Type B pancreatic cell (in vitro differentiated cells): ENCODE data around the gene PIGM. TPM values are rescaled to one million over a fixed set of nuclear protein-coding genes. Genes with fewer than 3 reads are reported as not detected.

Source experiments
- DNase-seq: peaks from one replicate; pipeline ENCODE4 v3.0.0; 2021; ENCODE audit warnings: mixed read lengths; ENCODE audit not compliant: unreplicated experiment; ENCODE audit errors: extremely low spot score
- H3K27ac Mint-ChIP-seq: 2 replicates; pipeline ENCODE4 v1.8.0; 2021; ENCODE audit warnings: mild to moderate bottlenecking, mixed read lengths
- H3K27me3 Mint-ChIP-seq: 2 replicates; pipeline ENCODE4 v1.8.0; 2021; ENCODE audit warnings: mixed read lengths
- H3K36me3 Mint-ChIP-seq: 2 replicates; pipeline ENCODE4 v1.8.0; 2021; ENCODE audit warnings: mixed read lengths
- H3K4me1 Mint-ChIP-seq: one replicate; pipeline ENCODE4 v1.8.0; 2021; ENCODE audit warnings: mixed read lengths; ENCODE audit not compliant: unreplicated experiment
- H3K4me3 Mint-ChIP-seq: 2 replicates; pipeline ENCODE4 v1.8.0; 2021; ENCODE audit warnings: mild to moderate bottlenecking, mixed read lengths
- H3K9me3 Mint-ChIP-seq: 2 replicates; pipeline ENCODE4 v1.8.0; 2021; ENCODE audit warnings: mixed read lengths
- total RNA-seq: library from RNA; stranded (reverse); gene quantifications from 2 replicates; pipeline ENCODE4 v1.2.1, GENCODE V29; 2021; ENCODE audit warnings: low replicate concordance
- TF ChIP-seq, protein P1 (sequence below): fragments of 200-600 bp; sonication (generic); conservative IDR thresholded peaks from 2 replicates; pipeline ENCODE4 v1.5.0; 2021; ENCODE audit warnings: antibody characterized with exemption, mild to moderate bottlenecking

The PIGM gene
- total RNA-seq, 1 donor from 2014 or later = 12.0 TPM

DNA sequence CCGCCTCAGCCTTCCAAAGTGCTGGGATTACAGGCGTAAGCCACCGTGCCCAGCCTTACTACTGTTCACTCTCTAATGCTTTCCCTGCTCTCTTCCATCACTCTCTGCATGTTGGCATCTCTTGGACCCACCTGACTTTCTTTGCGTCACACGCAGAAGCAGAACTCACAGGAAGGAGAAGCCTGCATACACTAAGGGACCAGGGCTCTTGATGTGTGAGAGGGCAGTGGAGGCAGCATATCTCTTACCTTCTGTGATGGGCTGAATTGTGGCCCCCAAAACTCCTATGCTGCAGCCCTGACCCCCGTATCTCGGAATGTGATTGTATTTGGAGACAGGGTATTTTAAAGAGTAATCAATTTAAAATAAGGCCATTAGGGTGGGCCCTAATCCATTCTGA is 51.0 kb downstream of the PIGM start:
- H3K4me3 Mint-ChIP-seq = no peak overlapping the region
- no peak for DNase-seq
- peaks cover 31% of the 10 kb centered on the region for H3K27me3 Mint-ChIP-seq
- no peaks in the 10 kb centered on the region for H3K9me3 Mint-ChIP-seq
- no peaks in the 10 kb centered on the region for H3K36me3 Mint-ChIP-seq
- TF ChIP-seq, protein P1, sequence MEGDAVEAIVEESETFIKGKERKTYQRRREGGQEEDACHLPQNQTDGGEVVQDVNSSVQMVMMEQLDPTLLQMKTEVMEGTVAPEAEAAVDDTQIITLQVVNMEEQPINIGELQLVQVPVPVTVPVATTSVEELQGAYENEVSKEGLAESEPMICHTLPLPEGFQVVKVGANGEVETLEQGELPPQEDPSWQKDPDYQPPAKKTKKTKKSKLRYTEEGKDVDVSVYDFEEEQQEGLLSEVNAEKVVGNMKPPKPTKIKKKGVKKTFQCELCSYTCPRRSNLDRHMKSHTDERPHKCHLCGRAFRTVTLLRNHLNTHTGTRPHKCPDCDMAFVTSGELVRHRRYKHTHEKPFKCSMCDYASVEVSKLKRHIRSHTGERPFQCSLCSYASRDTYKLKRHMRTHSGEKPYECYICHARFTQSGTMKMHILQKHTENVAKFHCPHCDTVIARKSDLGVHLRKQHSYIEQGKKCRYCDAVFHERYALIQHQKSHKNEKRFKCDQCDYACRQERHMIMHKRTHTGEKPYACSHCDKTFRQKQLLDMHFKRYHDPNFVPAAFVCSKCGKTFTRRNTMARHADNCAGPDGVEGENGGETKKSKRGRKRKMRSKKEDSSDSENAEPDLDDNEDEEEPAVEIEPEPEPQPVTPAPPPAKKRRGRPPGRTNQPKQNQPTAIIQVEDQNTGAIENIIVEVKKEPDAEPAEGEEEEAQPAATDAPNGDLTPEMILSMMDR = no peak
- no peaks in the 10 kb centered on the region for H3K4me1 Mint-ChIP-seq
- H3K27ac Mint-ChIP-seq = no peak overlapping the region

DNA sequence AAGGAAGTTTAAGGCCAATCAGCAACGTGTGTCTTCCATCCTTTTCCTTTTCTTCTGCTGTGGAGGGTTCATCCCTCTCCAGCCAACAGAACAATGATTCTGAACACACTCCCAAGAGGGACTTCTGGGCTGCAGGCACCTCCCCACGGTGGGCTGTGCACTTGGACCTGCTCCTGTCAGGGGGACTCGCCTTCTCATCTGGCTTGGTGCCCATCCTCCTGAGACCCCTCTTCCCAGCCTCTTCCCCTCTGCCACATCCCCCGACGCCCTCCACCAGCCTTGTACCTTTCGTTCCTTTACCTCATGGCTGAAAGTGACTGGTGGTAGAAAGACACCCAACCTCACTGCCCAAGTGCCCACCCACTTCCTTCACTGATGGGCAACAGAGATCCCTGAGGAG is 51.7 kb downstream of the PIGM start:
- H3K36me3 Mint-ChIP-seq = no peaks in the 10 kb centered on the region
- H3K27ac Mint-ChIP-seq = no peak overlapping the region
- TF ChIP-seq, protein P1 = no peak
- no peak for DNase-seq
- H3K4me1 Mint-ChIP-seq = no peaks in the 10 kb centered on the region
- no peaks in the 10 kb centered on the region for H3K9me3 Mint-ChIP-seq
- H3K4me3 Mint-ChIP-seq = no peak overlapping the region
- H3K27me3 Mint-ChIP-seq = peaks cover 31% of the 10 kb centered on the region

DNA sequence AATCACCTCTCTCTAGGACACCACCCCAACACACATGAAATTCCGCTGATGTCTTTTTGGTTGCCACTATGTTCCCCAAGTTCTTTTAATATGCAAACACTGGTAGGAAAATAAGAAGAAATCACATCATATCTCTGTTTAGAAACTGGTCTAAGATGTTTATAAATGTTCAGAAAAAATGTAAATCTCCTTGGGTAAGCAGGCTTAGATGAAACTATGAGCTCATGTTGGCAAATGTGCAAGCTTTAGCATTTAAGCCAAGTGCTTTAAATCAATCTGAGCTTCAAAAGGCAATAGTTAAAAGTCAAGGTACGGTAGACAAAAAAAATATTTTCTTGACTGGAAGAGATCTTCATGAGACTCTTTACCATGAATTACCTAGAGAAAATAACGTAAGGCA is 52.5 kb downstream of the PIGM start:
- no peak for DNase-seq
- H3K4me1 Mint-ChIP-seq = no peaks in the 10 kb centered on the region
- H3K9me3 Mint-ChIP-seq = no peaks in the 10 kb centered on the region
- no peak overlapping the region for H3K27ac Mint-ChIP-seq
- H3K36me3 Mint-ChIP-seq = no peaks in the 10 kb centered on the region
- TF ChIP-seq, protein P1 = no peak
- peaks cover 31% of the 10 kb centered on the region for H3K27me3 Mint-ChIP-seq
- no peak overlapping the region for H3K4me3 Mint-ChIP-seq

DNA sequence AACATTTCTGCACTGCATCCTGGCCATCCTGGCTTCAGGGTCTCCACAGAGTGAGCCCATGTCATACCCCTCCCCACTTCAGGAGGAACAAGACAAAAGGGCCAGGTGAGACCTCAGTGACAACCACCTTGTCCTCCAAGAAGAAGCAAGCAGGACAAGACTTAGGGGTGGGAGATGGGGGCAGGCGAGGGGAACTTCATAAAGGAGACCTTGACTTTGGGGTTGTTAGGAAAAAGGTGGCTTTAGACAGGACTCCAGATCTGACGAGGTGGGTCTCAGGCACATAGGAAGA is 53.7 kb downstream of the PIGM start:
- no peaks in the 10 kb centered on the region for H3K4me1 Mint-ChIP-seq
- no peaks in the 10 kb centered on the region for H3K36me3 Mint-ChIP-seq
- H3K9me3 Mint-ChIP-seq = no peaks in the 10 kb centered on the region
- H3K4me3 Mint-ChIP-seq = no peak overlapping the region
- DNase-seq = no peak
- peaks cover 29% of the 10 kb centered on the region for H3K27me3 Mint-ChIP-seq
- H3K27ac Mint-ChIP-seq = no peak overlapping the region
- TF ChIP-seq, protein P1 = no peak

DNA sequence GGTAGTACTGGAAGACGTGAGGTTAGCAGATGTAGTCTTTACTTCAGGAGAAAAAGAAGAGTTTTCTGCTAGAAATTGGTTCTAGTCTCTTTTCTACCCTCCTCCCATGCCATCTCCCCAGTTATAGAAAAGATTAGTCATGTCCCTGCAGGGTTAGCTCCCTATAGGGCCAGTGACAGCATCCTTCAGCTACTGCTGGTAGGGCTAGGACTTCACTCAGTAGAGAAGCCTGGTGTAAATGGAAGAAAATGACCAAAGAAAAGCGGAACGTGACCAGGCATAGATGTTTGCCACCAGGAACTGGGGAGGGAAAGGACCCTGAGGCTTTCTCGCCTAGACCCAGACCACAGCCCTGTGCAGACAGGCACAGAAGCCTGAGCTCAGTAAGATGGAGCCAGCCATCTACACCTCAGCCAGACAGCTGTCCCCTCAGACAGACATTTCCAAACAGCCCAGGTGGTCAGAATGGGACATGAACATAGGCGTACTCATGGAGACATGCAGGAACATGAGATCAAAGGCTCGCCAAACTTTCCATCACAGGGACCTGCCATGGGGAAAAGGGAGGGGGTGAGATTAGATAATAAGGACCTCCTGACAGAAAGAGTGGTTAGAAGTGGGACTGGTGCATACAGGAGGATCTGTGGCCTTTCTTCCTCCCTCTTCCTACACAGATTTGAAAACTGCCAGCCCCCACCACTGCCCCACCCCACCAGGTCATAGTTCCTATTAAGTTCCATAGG is 54.3 kb downstream of the PIGM start:
- H3K4me3 Mint-ChIP-seq = no peak overlapping the region
- no peak for DNase-seq
- no peak overlapping the region for H3K27ac Mint-ChIP-seq
- H3K4me1 Mint-ChIP-seq = no peaks in the 10 kb centered on the region
- no peaks in the 10 kb centered on the region for H3K9me3 Mint-ChIP-seq
- TF ChIP-seq, protein P1 = no peak
- no peaks in the 10 kb centered on the region for H3K36me3 Mint-ChIP-seq
- H3K27me3 Mint-ChIP-seq = peaks cover 27% of the 10 kb centered on the region

Other genes with a start within 250 kb of the PIGM start
- gene FCRL6, start 229.6 kb downstream of the PIGM start, total RNA-seq = not detected in 2 replicates
- not detected in 2 replicates for gene SLAMF8, start 205.1 kb downstream of the PIGM start, total RNA-seq
- gene VSIG8, start 169.3 kb downstream of the PIGM start, total RNA-seq = not detected in 2 replicates
- 1.0 and 2.8 TPM in 2 replicates for gene CFAP45, start 131.8 kb downstream of the PIGM start, total RNA-seq
- 138 and 208 TPM in 2 replicates for gene TAGLN2, start 106.5 kb downstream of the PIGM start, total RNA-seq
- 36.4 and 44.3 TPM in 2 replicates for gene IGSF9, start 86.4 kb downstream of the PIGM start, total RNA-seq
- gene SLAMF9, start 77.8 kb downstream of the PIGM start, total RNA-seq = not detected in 2 replicates
- not detected in 2 replicates for gene KCNJ10, start 38.2 kb upstream of the PIGM start, total RNA-seq
- not detected in 2 replicates for gene KCNJ9, start 49.5 kb upstream of the PIGM start, total RNA-seq
- gene IGSF8, start 66.6 kb upstream of the PIGM start, total RNA-seq = 27.7 and 33.2 TPM in 2 replicates
- 0.26 and 14.5 TPM in 2 replicates for gene ATP1A2, start 83.8 kb upstream of the PIGM start, total RNA-seq
- 0.27 and 1.3 TPM in 2 replicates for gene ATP1A4, start 119.6 kb upstream of the PIGM start, total RNA-seq
- 0.46 and 1.4 TPM in 2 replicates for gene CASQ1, start 158.6 kb upstream of the PIGM start, total RNA-seq
- gene PEA15, start 173.4 kb upstream of the PIGM start, total RNA-seq = 67.7 and 72.8 TPM in 2 replicates
- gene DCAF8, start 230.6 kb upstream of the PIGM start, total RNA-seq = 127 and 154 TPM in 2 replicates